Left lung (tissue), 10 donors: ENCODE measurements around the gene ATF4. TPM values are rescaled to one million over a fixed set of nuclear protein-coding genes. Genes with fewer than 3 reads are reported as not detected.

Source experiments
- ATAC-seq: fragments of 200-7000 bp; cut with Tn5 transposase; one replicate; pipeline ENCODE4 v1.9.1; 2020; ENCODE audit warnings: moderate library complexity
- DNase-seq, 4 donors: peaks; one replicate each; pipeline ENCODE4 v3.0.0-alpha.2; 2013 to 2020
- H3K27ac ChIP-seq, 2 donors: fragments of 200-600 bp; sonication (generic) in 1 of 2; one replicate each; pipeline versions ENCODE4 v1.5.0 to v1.8.0; 2020 to 2021
- H3K27me3 ChIP-seq, 2 donors: fragments of 200-600 bp; sonication (generic) in 1 of 2; one replicate each; pipeline versions ENCODE4 v1.5.0 to v1.8.0; 2020 to 2021
- H3K36me3 ChIP-seq, 2 donors: fragments of 200-600 bp; sonication (generic) in 1 of 2; one replicate each; pipeline versions ENCODE4 v1.5.0 to v1.8.0; 2020 to 2021
- H3K4me1 ChIP-seq, 2 donors: fragments of 200-600 bp; one replicate each; pipeline ENCODE4 v1.8.0; 2021
- H3K4me3 ChIP-seq, 2 donors: fragments of 200-600 bp; sonication (generic) in 1 of 2; one replicate each; pipeline versions ENCODE4 v1.5.0 to v1.8.0; 2020 to 2021; ENCODE audit warnings: mild to moderate bottlenecking in 1 of 2
- H3K9me3 ChIP-seq, 2 donors: fragments of 200-600 bp; sonication (generic) in 1 of 2; one replicate each; pipeline versions ENCODE4 v1.5.0 to v1.8.0; 2020 to 2021
- intact Hi-C, 2 donors: fragments of 100-400 bp; cut with DNase I; formaldehyde crosslinking; loops; one replicate each; pipeline versions ENCODE4 v1.11.2 to v1.14.2; 2022
- polyA plus RNA-seq, 6 donors: library from polyadenylated mRNA; unstranded; fragments of 120-200 nt; gene quantifications; one replicate each; pipeline ENCODE4 v1.2.1, GENCODE V29; 2013; ENCODE audit not compliant: insufficient read length in 6 of 6
- total RNA-seq, 2 donors: library from RNA; stranded (reverse); fragmentation: NEBNext Ultra II Directional; extraction: Animal tissue kit (Norgen Biotek cat#: 25700); gene quantifications; one replicate each; pipeline ENCODE4 v1.2.1, GENCODE V29; 2021
- TF ChIP-seq, protein P1 (sequence below), 2 donors: fragments of 200-600 bp; sonication (generic) in 1 of 2; IDR thresholded peaks; one replicate each; pipeline versions ENCODE4 v1.5.0 to v1.8.0; 2021; ENCODE audit warnings: antibody characterized with exemption in 2 of 2
- donor health status: DM: no; HTN: yes; CAD: no.
- donor health status: DM: no; HTN: no; CAD: no.

ATF4 gene
- total and polyA plus RNA-seq, 8 donors: 204 to 349 (median 309) TPM

DNA sequence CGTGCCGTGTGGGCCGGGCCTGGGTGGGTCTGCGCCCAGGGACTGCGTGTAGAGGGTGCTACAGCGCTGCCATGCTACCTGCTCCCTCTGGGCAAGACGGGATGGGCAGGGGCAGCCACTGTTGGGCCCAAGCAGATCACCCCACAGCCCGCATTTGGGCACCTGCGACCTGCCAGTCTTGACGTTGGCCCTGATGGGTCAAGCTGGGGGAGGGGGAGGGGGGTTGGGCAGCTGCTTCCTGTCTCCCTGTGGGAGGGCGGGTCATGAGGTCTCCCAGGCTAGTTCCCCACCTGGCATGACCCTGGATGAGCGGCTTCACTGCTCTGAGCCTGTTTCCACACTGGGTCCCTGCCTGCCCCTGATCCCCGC is 15.0 kb downstream of the ATF4 start:
- Histone ChIP-seq H3K36me3 (peaks cover 0 to 6% of the 10 kb centered on the region in 2 donors), H3K27ac (no peak overlapping the region), H3K27me3 (no peaks in the 10 kb centered on the region), H3K4me1 (peaks cover 10 to 30% of the 10 kb centered on the region in 2 donors), H3K4me3 (no peak overlapping the region), H3K9me3 (no peaks in the 10 kb centered on the region)
- DNase-seq (no peak), ATAC-seq (no peak)
- TF ChIP-seq, protein P1, sequence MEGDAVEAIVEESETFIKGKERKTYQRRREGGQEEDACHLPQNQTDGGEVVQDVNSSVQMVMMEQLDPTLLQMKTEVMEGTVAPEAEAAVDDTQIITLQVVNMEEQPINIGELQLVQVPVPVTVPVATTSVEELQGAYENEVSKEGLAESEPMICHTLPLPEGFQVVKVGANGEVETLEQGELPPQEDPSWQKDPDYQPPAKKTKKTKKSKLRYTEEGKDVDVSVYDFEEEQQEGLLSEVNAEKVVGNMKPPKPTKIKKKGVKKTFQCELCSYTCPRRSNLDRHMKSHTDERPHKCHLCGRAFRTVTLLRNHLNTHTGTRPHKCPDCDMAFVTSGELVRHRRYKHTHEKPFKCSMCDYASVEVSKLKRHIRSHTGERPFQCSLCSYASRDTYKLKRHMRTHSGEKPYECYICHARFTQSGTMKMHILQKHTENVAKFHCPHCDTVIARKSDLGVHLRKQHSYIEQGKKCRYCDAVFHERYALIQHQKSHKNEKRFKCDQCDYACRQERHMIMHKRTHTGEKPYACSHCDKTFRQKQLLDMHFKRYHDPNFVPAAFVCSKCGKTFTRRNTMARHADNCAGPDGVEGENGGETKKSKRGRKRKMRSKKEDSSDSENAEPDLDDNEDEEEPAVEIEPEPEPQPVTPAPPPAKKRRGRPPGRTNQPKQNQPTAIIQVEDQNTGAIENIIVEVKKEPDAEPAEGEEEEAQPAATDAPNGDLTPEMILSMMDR (IDR thresholded peaks at IDR 0.05): no peak
- intact Hi-C loops: loop anchor here in 1 of 2 donors (5.0 kb wide), 1 partner anchor 492 kb away; no protein-coding TSS in a partner anchor

GRCh38 chr22:39535831-39536449 is 15.6 kb downstream of the ATF4 start:
- TF ChIP-seq, protein P1 (IDR thresholded peaks at IDR 0.05): no peak
- peaks cover 0 to 2% of the 10 kb centered on the region in 2 donors for H3K36me3 ChIP-seq
- ATAC-seq: no peak
- no peak for DNase-seq
- no peak overlapping the region for H3K4me3 ChIP-seq
- H3K9me3 ChIP-seq: no peaks in the 10 kb centered on the region
- no peaks in the 10 kb centered on the region for H3K27me3 ChIP-seq
- H3K27ac ChIP-seq: no peak overlapping the region
- intact Hi-C loops: loop anchor here in 1 of 2 donors (5.0 kb wide), 1 partner anchor 491 kb away; no protein-coding TSS in a partner anchor
- H3K4me1 ChIP-seq: peaks cover 10 to 24% of the 10 kb centered on the region in 2 donors

- H3K4me3 ChIP-seq: no peak overlapping the region
- TF ChIP-seq, protein P1 (IDR thresholded peaks at IDR 0.05): no peak
- intact Hi-C loops: loop anchor here in 1 of 2 donors (5.0 kb wide), 1 partner anchor 491 kb away; no protein-coding TSS in a partner anchor
- ATAC-seq: no peak
- no peaks in the 10 kb centered on the region for H3K9me3 ChIP-seq
- H3K27ac ChIP-seq: no peak overlapping the region
- peaks cover 3 to 16% of the 10 kb centered on the region in 2 donors for H3K4me1 ChIP-seq
- DNase-seq: no peak
- no peaks in the 10 kb centered on the region for H3K36me3 ChIP-seq
- H3K27me3 ChIP-seq: no peaks in the 10 kb centered on the region
Measured at GRCh38 chr22:39536711-39537110, 16.3 kb downstream of the ATF4 start.

GRCh38 chr22:39537975-39538374 is 17.6 kb downstream of the ATF4 start:
- ATAC-seq (no peak), DNase-seq (no peak)
- Histone ChIP-seq H3K36me3 (no peaks in the 10 kb centered on the region), H3K9me3 (no peaks in the 10 kb centered on the region), H3K27ac (no peak overlapping the region), H3K4me3 (no peak overlapping the region), H3K27me3 (peaks cover 0 to 9% of the 10 kb centered on the region in 2 donors), H3K4me1 (peaks cover 0 to 13% of the 10 kb centered on the region in 2 donors)
- TF ChIP-seq, protein P1 (IDR thresholded peaks at IDR 0.05): no peak
- intact Hi-C loops: loop anchor here in 1 of 2 donors (5.0 kb wide), 1 partner anchor 489 kb away; no protein-coding TSS in a partner anchor

DNA sequence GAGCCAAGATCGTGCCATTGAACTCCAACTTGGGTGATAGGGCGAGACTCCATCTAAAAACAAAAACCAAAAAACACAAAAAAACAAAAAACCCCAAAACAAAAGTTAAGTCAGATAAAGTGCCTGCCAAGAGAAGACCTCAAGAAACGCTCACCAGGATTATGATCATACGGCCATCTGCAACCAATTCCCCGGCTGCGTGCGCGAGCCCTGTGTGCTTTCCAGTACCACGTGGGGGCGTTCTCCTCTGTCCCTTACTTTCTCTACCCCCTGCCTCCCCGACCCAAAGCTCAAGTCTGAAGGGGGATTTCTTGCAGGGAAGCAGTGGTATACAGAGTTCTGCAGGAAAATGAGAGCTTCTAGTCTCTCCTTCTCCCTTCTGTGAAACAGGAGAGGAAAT is 22.7 kb downstream of the ATF4 start:
- Histone ChIP-seq H3K9me3 (no peaks in the 10 kb centered on the region), H3K27ac (no peak overlapping the region), H3K4me1 (no peaks in the 10 kb centered on the region), H3K27me3 (peaks cover 0 to 58% of the 10 kb centered on the region in 2 donors), H3K36me3 (no peaks in the 10 kb centered on the region), H3K4me3 (no peak overlapping the region)
- TF ChIP-seq, protein P1 (IDR thresholded peaks at IDR 0.05): no peak
- ATAC-seq: no peak
- intact Hi-C loops: loop anchor here in 1 of 2 donors (10.0 kb wide), 1 partner anchor 812 kb away; no protein-coding TSS in a partner anchor
- no peak for DNase-seq
